Skin epidermis (tissue), 12 donors: ENCODE measurements around the gene ZNF197.
"Not testable (repeated sequence)": the region's sequence is repeated elsewhere in the genome, so short reads cannot be mapped to it uniquely, and the experiment has no call there.

ENCODE experiments used
- H3K27ac ChIP-seq, 21 experiments: fragments of 200-600 bp; sonication (generic) in 11 of 21; one replicate each; pipeline ENCODE4 v1.5.0; 2020; ENCODE audit warnings: mild to moderate bottlenecking in 3 of 21, inconsistent platforms in 2 of 21, moderate library complexity in 2 of 21
- H3K4me3 ChIP-seq, 7 experiments: fragments of 200-600 bp; sonication (generic) in 2 of 7; one replicate each; pipeline ENCODE4 v1.5.0; 2020; ENCODE audit warnings: inconsistent platforms in 2 of 7, mild to moderate bottlenecking in 2 of 7, moderate library complexity in 1 of 7

The ZNF197 gene

GRCh38 chr3:44659015-44659414 is 34.2 kb downstream of the ZNF197 start:
- H3K27ac ChIP-seq, result no peak overlapping the region
- no peak overlapping the region for H3K4me3 ChIP-seq

GRCh38 chr3:44659434-44659833 is 34.6 kb downstream of the ZNF197 start:
- Histone ChIP-seq H3K4me3 (no peak overlapping the region), H3K27ac (no peak overlapping the region)

- Histone ChIP-seq H3K4me3 (no peak overlapping the region), H3K27ac (no peak overlapping the region)
Observed at GRCh38 chr3:44661189-44661588, 36.4 kb downstream of the ZNF197 start.

GRCh38 chr3:44665173-44665572 is 40.3 kb downstream of the ZNF197 start:
- H3K27ac ChIP-seq, result no peak overlapping the region
- no peak overlapping the region for H3K4me3 ChIP-seq

- H3K27ac ChIP-seq, result no peak overlapping the region
- no peak overlapping the region for H3K4me3 ChIP-seq
Observed at GRCh38 chr3:44666346-44666745, 41.5 kb downstream of the ZNF197 start.

- Histone ChIP-seq H3K4me3 (no peak overlapping the region), H3K27ac (no peak overlapping the region)
Observed at GRCh38 chr3:44669760-44670159, 44.9 kb downstream of the ZNF197 start.

- not testable (repeated sequence) for H3K4me3 ChIP-seq, H3K27ac ChIP-seq
Observed at GRCh38 chr3:44673466-44673865, 48.6 kb downstream of the ZNF197 start.

GRCh38 chr3:44674211-44674610 is 49.4 kb downstream of the ZNF197 start:
- Histone ChIP-seq H3K27ac (no peak overlapping the region), H3K4me3 (no peak overlapping the region)

GRCh38 chr3:44678480-44679116 is 53.8 kb downstream of the ZNF197 start:
- H3K4me3 ChIP-seq, result no peak overlapping the region
- no peak overlapping the region for H3K27ac ChIP-seq

- no peak overlapping the region for H3K4me3 ChIP-seq
Observed at GRCh38 chr3:44680921-44681455, 56.2 kb downstream of the ZNF197 start.

GRCh38 chr3:44682182-44682896 is 57.5 kb downstream of the ZNF197 start:
- H3K4me3 ChIP-seq, result no peak overlapping the region
- no peak overlapping the region for H3K27ac ChIP-seq

More at GRCh38 chr3:44680921-44681455, 56.2 kb downstream of the ZNF197 start:
- H3K27ac ChIP-seq, result no peak overlapping the region

- Histone ChIP-seq H3K27ac (peak overlapping the region in 9 of 21 experiments; percentile 5 to 77 (median 57)), H3K4me3 (peak overlapping the region; percentile 50 to 64 (median 53))
Observed at GRCh38 chr3:44685128-44685800, 60.4 kb downstream of the ZNF197 start.

- no peak overlapping the region for H3K4me3 ChIP-seq
- H3K27ac ChIP-seq, result no peak overlapping the region
Observed at GRCh38 chr3:44687898-44688297, 63.1 kb downstream of the ZNF197 start.
